ENCODE results near the gene MACROD2. TPM values are rescaled to one million over a fixed set of nuclear protein-coding genes. Genes with fewer than 3 reads are reported as not detected.

The MACROD2 gene
- total RNA-seq, 6 experiments from 2014 or later = 0.05 to 0.57 (median 0.11) TPM; not detected in 1

DNA sequence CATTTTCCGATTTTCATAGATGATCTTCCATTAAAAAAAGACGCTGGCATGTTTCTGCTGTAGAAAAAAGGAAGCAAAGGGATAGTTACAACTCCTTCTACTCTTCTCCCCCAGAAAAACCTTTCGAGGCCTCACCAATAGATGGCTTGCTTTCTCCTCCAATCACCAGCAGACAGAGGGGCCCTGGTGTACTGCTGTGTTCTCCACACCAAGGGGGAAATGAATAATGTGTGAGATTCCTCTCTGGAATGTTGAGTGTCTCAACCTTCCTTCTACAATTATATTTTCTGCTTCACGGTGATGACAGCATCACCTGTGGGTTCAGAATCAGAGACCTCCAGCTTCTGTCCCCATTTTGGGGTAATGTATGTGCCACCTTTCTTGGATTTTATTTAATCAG, 527.8 kb downstream of the MACROD2 start:
- Mint-ChIP-seq H3K4me3 (no peak overlapping the region), H3K27ac (no peak overlapping the region), H3K4me1 (ENCODE audit: low read depth) (no peaks in the 10 kb centered on the region), H3K9me3 (peaks cover 59% of the 10 kb centered on the region), H3K27me3 (ENCODE audit: insufficient read depth) (no peaks in the 10 kb centered on the region), H3K36me3 (ENCODE audit: low read depth) (no peaks in the 10 kb centered on the region; the same call in 1 of the 2 replicates)
- TF ChIP-seq CTCF (IDR thresholded peaks at IDR 0.05) = no peak
- no peak for DNase-seq

- Mint-ChIP-seq H3K4me1 (ENCODE audit: low read depth) (no peaks in the 10 kb centered on the region), H3K27me3 (ENCODE audit: insufficient read depth) (no peaks in the 10 kb centered on the region), H3K9me3 (peaks cover 64% of the 10 kb centered on the region), H3K27ac (no peak overlapping the region), H3K36me3 (ENCODE audit: low read depth) (peaks cover 4% of the 10 kb centered on the region), H3K4me3 (no peak overlapping the region)
- TF ChIP-seq CTCF (IDR thresholded peaks at IDR 0.05) = no peak
- DNase-seq = no peak
These were observed 530.1 kb downstream of the MACROD2 start for GRCh38 chr20:14525426-14525825.

GRCh38 chr20:14526891-14527290, 531.6 kb downstream of the MACROD2 start:
- Mint-ChIP-seq H3K4me3 (no peak overlapping the region), H3K27ac (no peak overlapping the region), H3K27me3 (ENCODE audit: insufficient read depth) (no peaks in the 10 kb centered on the region), H3K36me3 (ENCODE audit: low read depth) (peaks cover 4% of the 10 kb centered on the region), H3K4me1 (ENCODE audit: low read depth) (no peaks in the 10 kb centered on the region), H3K9me3 (peaks cover 56% of the 10 kb centered on the region)
- DNase-seq = no peak
- TF ChIP-seq CTCF (IDR thresholded peaks at IDR 0.05) = no peak

DNA sequence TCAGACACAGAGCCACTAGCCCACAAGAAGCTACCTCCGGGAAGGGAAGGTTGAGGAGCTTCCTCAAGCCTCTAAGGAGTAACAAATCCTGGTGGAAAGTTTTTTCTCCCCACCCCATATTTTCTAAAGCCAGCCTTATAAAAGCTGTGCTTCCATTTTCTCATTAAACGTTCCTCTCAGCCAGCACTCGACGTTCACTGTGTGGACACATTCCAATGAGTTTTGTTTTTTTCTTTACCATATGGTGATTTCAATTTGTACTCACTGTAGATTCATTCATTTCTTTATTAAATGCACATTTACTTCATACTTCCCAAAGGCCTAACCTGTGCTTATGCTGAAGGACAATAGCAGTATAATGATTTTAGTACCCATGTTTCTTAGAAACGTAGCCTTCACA, 536.5 kb downstream of the MACROD2 start:
- H3K4me1 Mint-ChIP-seq (ENCODE audit: low read depth) = no peaks in the 10 kb centered on the region
- H3K36me3 Mint-ChIP-seq (ENCODE audit: low read depth) = peaks cover 4% of the 10 kb centered on the region
- no peaks in the 10 kb centered on the region; the same call in 1 of the 2 replicates for H3K27me3 Mint-ChIP-seq (ENCODE audit: insufficient read depth)
- no peak overlapping the region for H3K4me3 Mint-ChIP-seq
- H3K9me3 Mint-ChIP-seq = peaks cover 34% of the 10 kb centered on the region
- no peak for DNase-seq
- no peak overlapping the region for H3K27ac Mint-ChIP-seq
- TF ChIP-seq CTCF (IDR thresholded peaks at IDR 0.05) = no peak

GRCh38 chr20:14536738-14537137, 541.4 kb downstream of the MACROD2 start:
- no peak for DNase-seq
- Mint-ChIP-seq H3K9me3 (peaks cover 16% of the 10 kb centered on the region), H3K27me3 (ENCODE audit: insufficient read depth) (no peaks in the 10 kb centered on the region; the same call in 1 of the 2 replicates), H3K4me3 (no peak overlapping the region), H3K4me1 (ENCODE audit: low read depth) (no peaks in the 10 kb centered on the region), H3K36me3 (ENCODE audit: low read depth) (no peaks in the 10 kb centered on the region), H3K27ac (no peak overlapping the region)
- no peak for TF ChIP-seq CTCF (IDR thresholded peaks at IDR 0.05)

GRCh38 chr20:14538433-14538832, 543.1 kb downstream of the MACROD2 start:
- Mint-ChIP-seq H3K4me3 (no peak overlapping the region), H3K27me3 (ENCODE audit: insufficient read depth) (no peaks in the 10 kb centered on the region; the same call in 1 of the 2 replicates), H3K9me3 (peaks cover 16% of the 10 kb centered on the region), H3K4me1 (ENCODE audit: low read depth) (no peaks in the 10 kb centered on the region), H3K36me3 (ENCODE audit: low read depth) (no peaks in the 10 kb centered on the region), H3K27ac (no peak overlapping the region)
- no peak for TF ChIP-seq CTCF (IDR thresholded peaks at IDR 0.05)
- no peak for DNase-seq
